Osteocyte (in vitro differentiated cells): ENCODE data around the gene EHMT1. TPM values are rescaled to one million over a fixed set of nuclear protein-coding genes. Genes with fewer than 3 reads are reported as not detected.

Experiments
- DNase-seq: peaks from one replicate; pipeline ENCODE4 v3.0.0; 2021; ENCODE audit warnings: mixed read lengths; ENCODE audit not compliant: unreplicated experiment; ENCODE audit errors: extremely low spot score
- H3K27ac Mint-ChIP-seq: one replicate; pipeline ENCODE4 v1.8.0; 2021; ENCODE audit warnings: mild to moderate bottlenecking, mixed read lengths; ENCODE audit not compliant: unreplicated experiment
- H3K27me3 Mint-ChIP-seq: one replicate; pipeline ENCODE4 v1.8.0; 2021; ENCODE audit warnings: mixed read lengths; ENCODE audit not compliant: unreplicated experiment
- H3K36me3 Mint-ChIP-seq: one replicate; pipeline ENCODE4 v1.8.0; 2021; ENCODE audit warnings: mixed read lengths; ENCODE audit not compliant: unreplicated experiment
- H3K4me1 Mint-ChIP-seq: one replicate; pipeline ENCODE4 v1.8.0; 2021; ENCODE audit warnings: mixed read lengths; ENCODE audit not compliant: unreplicated experiment
- H3K4me3 Mint-ChIP-seq: one replicate; pipeline ENCODE4 v1.8.0; 2021; ENCODE audit warnings: mild to moderate bottlenecking, moderate library complexity, mixed read lengths; ENCODE audit not compliant: unreplicated experiment
- H3K9me3 Mint-ChIP-seq: one replicate; pipeline ENCODE4 v1.8.0; 2021; ENCODE audit warnings: mixed read lengths; ENCODE audit not compliant: unreplicated experiment
- total RNA-seq: library from RNA; stranded (reverse); gene quantifications from 2 replicates; pipeline ENCODE4 v1.2.1, GENCODE V29; 2021
- TF ChIP-seq, protein P1 (sequence below): fragments of 200-600 bp; sonication (generic); IDR thresholded peaks from 2 replicates; pipeline ENCODE4 v1.5.0; 2021; ENCODE audit warnings: antibody characterized with exemption, mild to moderate bottlenecking, moderate library complexity

The EHMT1 gene
- total RNA-seq, 1 donor from 2014 or later: 88.6 TPM

DNA sequence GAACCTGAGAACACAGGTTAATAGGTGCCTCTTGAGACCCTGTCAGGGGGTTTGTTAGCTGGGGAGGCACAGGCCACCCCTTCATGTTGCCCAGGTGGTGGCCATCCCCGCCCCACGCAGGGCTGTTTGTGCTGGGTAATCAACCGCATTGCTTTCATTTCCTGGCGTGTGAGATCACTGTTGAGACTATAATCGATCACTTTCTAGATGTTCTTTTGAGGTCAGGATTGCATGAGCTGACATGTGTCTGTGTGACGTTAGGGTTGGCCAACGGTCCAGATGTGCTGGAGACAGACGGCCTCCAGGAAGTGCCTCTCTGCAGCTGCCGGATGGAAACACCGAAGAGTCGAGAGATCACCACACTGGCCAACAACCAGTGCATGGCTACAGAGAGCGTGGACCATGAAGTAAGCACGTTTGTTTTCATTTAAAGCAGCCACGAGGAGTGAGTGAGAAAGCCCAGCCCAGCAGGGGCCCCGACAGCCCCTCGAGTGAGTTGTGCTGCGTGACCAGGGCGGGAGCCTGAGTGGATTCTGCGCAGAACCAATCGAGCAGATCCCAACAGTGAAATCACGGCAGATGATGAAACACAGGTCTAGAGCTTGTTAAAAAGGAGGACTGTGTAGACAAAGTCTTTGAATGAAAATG lies 143.7 kb downstream of the EHMT1 start:
- no peak overlapping the region for H3K4me3 Mint-ChIP-seq
- H3K27me3 Mint-ChIP-seq: no peaks in the 10 kb centered on the region
- H3K4me1 Mint-ChIP-seq: peaks cover 6% of the 10 kb centered on the region
- no peak for DNase-seq
- TF ChIP-seq, protein P1, sequence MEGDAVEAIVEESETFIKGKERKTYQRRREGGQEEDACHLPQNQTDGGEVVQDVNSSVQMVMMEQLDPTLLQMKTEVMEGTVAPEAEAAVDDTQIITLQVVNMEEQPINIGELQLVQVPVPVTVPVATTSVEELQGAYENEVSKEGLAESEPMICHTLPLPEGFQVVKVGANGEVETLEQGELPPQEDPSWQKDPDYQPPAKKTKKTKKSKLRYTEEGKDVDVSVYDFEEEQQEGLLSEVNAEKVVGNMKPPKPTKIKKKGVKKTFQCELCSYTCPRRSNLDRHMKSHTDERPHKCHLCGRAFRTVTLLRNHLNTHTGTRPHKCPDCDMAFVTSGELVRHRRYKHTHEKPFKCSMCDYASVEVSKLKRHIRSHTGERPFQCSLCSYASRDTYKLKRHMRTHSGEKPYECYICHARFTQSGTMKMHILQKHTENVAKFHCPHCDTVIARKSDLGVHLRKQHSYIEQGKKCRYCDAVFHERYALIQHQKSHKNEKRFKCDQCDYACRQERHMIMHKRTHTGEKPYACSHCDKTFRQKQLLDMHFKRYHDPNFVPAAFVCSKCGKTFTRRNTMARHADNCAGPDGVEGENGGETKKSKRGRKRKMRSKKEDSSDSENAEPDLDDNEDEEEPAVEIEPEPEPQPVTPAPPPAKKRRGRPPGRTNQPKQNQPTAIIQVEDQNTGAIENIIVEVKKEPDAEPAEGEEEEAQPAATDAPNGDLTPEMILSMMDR: no peak
- no peak overlapping the region for H3K27ac Mint-ChIP-seq
- peaks cover 50% of the 10 kb centered on the region for H3K36me3 Mint-ChIP-seq
- H3K9me3 Mint-ChIP-seq: no peaks in the 10 kb centered on the region

DNA sequence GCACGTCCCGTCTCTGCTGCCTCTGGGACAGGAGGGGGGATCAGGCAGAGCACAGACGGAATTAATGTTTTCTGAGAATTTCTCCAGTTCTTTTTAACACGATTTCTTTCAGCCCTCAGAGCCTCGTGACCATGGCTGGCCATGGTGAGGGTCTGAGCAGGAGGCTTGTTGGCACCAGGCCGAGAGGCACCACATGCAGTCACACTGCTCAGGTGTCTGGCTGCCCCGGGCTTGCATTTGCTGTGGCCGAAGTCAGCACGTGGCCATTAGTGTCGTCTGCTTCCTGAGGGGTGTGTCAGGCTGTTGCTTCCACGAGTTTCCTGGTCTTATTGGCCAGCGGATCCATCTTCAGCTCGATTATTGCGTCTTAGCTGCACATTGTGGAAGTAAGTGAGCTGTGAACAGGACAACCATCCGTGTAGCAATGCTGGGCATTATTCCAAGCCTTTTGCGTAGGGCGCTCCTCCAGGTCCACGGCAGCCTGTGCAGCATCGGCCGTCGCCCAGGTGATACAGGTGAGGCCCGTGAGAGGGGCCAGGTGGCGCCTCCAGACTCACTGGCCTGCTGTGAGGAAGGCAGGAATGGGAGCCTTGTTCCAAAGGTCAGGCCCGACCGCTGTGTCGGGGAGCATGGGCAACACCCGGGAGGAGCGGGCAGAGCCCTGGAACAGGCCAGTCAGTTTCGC lies 144.6 kb downstream of the EHMT1 start:
- Mint-ChIP-seq H3K36me3 (peaks cover 47% of the 10 kb centered on the region), H3K9me3 (no peaks in the 10 kb centered on the region), H3K27ac (no peak overlapping the region), H3K4me3 (no peak overlapping the region), H3K27me3 (no peaks in the 10 kb centered on the region), H3K4me1 (peaks cover 2% of the 10 kb centered on the region)
- DNase-seq: no peak
- TF ChIP-seq, protein P1: no peak

DNA sequence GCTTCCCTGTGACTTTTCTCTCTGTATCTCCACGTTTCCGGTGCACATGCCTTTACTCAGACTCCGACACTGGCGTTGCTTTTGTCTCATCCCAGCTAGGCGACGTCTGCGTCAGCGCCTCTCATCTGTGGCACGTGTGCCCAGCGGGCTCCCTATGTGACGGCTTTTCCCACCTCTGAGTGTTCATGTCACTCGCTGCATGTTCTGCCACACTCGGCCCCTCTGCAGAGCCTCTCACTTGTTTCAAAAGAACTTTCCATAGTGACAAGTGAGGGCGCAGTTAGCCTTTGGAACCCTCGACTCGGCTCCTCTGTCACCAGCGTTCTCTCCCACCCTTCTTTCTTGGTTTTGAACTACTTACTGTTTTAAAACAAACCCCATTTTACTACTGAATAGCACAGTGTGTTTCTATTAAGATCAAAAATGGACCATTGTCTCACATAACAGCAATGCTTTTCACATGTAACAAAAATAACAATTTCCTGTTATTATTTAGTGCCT lies 145.4 kb downstream of the EHMT1 start:
- peaks cover 2% of the 10 kb centered on the region for H3K4me1 Mint-ChIP-seq
- H3K36me3 Mint-ChIP-seq: peaks cover 45% of the 10 kb centered on the region
- no peaks in the 10 kb centered on the region for H3K27me3 Mint-ChIP-seq
- TF ChIP-seq, protein P1: no peak
- H3K4me3 Mint-ChIP-seq: no peak overlapping the region
- peak overlapping the region; percentile 31 for H3K27ac Mint-ChIP-seq
- no peaks in the 10 kb centered on the region for H3K9me3 Mint-ChIP-seq
- DNase-seq: no peak

DNA sequence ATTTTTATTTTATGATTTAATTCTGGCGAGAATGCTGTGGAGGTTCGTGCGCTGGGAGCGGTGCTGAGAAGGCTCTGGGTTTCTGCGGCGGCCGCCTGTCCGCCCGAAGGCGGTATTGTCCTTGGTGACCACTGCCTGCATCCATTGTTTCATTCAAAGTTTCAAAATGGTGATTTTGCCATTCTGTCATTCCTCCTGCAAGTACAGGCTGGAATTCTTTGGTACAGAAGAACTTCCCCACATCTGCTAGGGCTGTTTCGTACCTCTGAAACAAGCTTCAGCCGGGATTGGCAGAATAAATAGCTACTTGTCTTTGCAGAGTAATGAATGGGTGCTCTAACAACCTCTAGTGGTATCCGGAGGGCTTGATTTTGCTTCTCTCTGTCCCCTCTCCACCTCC lies 146.2 kb downstream of the EHMT1 start:
- Mint-ChIP-seq H3K9me3 (peaks cover under 1% of the 10 kb centered on the region), H3K4me3 (no peak overlapping the region), H3K27ac (no peak overlapping the region), H3K36me3 (peaks cover 46% of the 10 kb centered on the region), H3K4me1 (peaks cover 2% of the 10 kb centered on the region), H3K27me3 (no peaks in the 10 kb centered on the region)
- TF ChIP-seq, protein P1: no peak
- DNase-seq: no peak

DNA sequence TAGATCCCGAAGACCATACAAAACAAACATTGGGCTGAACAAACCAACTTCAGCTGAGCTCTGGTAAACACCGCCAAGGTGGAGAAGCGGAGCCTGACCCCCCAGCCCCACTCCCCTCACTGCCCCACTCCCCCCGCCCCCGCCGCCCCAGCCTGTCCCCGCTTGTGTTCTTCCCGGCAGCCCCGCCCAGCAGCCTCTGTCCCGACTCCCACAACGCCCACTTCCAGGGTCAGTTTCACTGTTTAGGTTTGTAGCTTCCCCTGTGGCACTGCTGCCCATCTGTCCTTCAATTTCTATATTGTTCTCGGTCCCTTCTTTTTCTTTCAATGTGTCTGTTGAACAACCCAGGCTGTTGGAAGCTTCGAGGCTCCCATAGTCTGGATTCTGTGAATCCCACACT lies 146.7 kb downstream of the EHMT1 start:
- H3K36me3 Mint-ChIP-seq: peaks cover 51% of the 10 kb centered on the region
- no peak for DNase-seq
- TF ChIP-seq, protein P1: no peak
- no peak overlapping the region for H3K27ac Mint-ChIP-seq
- peaks cover 5% of the 10 kb centered on the region for H3K9me3 Mint-ChIP-seq
- H3K4me1 Mint-ChIP-seq: peaks cover 2% of the 10 kb centered on the region
- no peaks in the 10 kb centered on the region for H3K27me3 Mint-ChIP-seq
- H3K4me3 Mint-ChIP-seq: no peak overlapping the region
